Endothelial cell of umbilical vein (primary cell): ENCODE data around the gene C1orf185. TPM values are rescaled to one million over a fixed set of nuclear protein-coding genes. Genes with fewer than 3 reads are reported as not detected.

Source experiments
- BruUV-seq: library from RNA; stranded (reverse); fragments of 400-500 nt; replicated peaks from 2 replicates; lab custom pipeline; 2021; lab: Mats Ljungman, UMichigan
- CTCF ChIA-PET: fragments of 300-600, 350-600 bp; sonication (Branson Sonifier 250); formaldehyde crosslinking; loops from one replicate; lab custom pipeline; 2021; ENCODE audit warnings: antibody characterized with exemption, inconsistent platforms; lab: Charles Lee
- POLR2A ChIA-PET: fragments of 300-600, 350-600 bp; sonication (Branson Sonifier 250); formaldehyde crosslinking; loops from one replicate; lab custom pipeline; 2021; ENCODE audit warnings: antibody characterized with exemption, inconsistent platforms; lab: Charles Lee
- DNase-seq: peaks from one replicate; pipeline ENCODE4 v3.0.0-alpha.2; 2011; ENCODE audit warnings: low read depth, low spot score
- FAIRE-seq: peaks from 2 replicates; lab custom pipeline; 2011; peaks lifted over from hg19 to GRCh38; lab: Jason Lieb, UNC
- H2AFZ ChIP-seq: 2 replicates; pipeline ENCODE4 v1.6.0; 2012; ENCODE audit warnings: low read depth, low read length, control low read depth, inconsistent platforms
- H3K27ac ChIP-seq: 2 replicates; pipeline ENCODE4 v1.5.1; 2011; ENCODE audit warnings: low read depth, mild to moderate bottlenecking, control low read depth, low read length, moderate library complexity; ENCODE audit not compliant: insufficient read depth
- H3K27me3 ChIP-seq, 2 experiments: 2 replicates each; pipeline versions ENCODE4 v1.6.0 to v1.6.1; 2011; ENCODE audit warnings: low read length in 2 of 2, mixed read lengths in 1 of 2; ENCODE audit not compliant: control insufficient read depth in 2 of 2, insufficient read depth in 2 of 2
- H3K36me3 ChIP-seq, 2 experiments: 2 replicates in 1 of 2; 3 replicates in 1 of 2; pipeline ENCODE4 v1.5.1; 2011; ENCODE audit warnings: low read length in 2 of 2, mild to moderate bottlenecking in 1 of 2, moderate library complexity in 1 of 2; ENCODE audit not compliant: control insufficient read depth in 2 of 2, insufficient read depth in 2 of 2; ENCODE audit errors: extremely low read depth in 1 of 2
- H3K4me1 ChIP-seq: 3 replicates; pipeline ENCODE4 v1.5.1; 2011; ENCODE audit warnings: mild to moderate bottlenecking, low read length; ENCODE audit not compliant: control insufficient read depth, insufficient read depth; ENCODE audit errors: extremely low read depth
- H3K4me2 ChIP-seq: 2 replicates; pipeline ENCODE4 v1.6.1; 2011; ENCODE audit warnings: low read length, control low read depth, mixed read lengths; ENCODE audit not compliant: insufficient read depth
- H3K4me3 ChIP-seq, 3 experiments: fragments of 200-600 bp in 1 of 3; sonication (generic), shearing (Covaris generic) in 1 of 3; replicated peaks in 1 of 3; 2 replicates each; pipeline ENCODE4 v1.5.1; 2011 to 2016; ENCODE audit warnings: control low read depth in 3 of 3, low read length in 3 of 3, mild to moderate bottlenecking in 2 of 3, inconsistent platforms in 1 of 3, low read depth in 1 of 3, moderate library complexity in 1 of 3; ENCODE audit not compliant: insufficient read depth in 1 of 3
- H3K79me2 ChIP-seq: 2 replicates; pipeline ENCODE4 v1.6.0; 2012; ENCODE audit warnings: low read length, inconsistent platforms; ENCODE audit not compliant: control insufficient read depth, insufficient read depth
- H3K9ac ChIP-seq: replicated peaks from 2 replicates; pipeline ENCODE3; 2011; ENCODE audit warnings: low read length, control low read depth; ENCODE audit not compliant: insufficient read depth; ENCODE audit errors: extremely low read depth
- H3K9me1 ChIP-seq: replicated peaks from 3 replicates; pipeline ENCODE4 v1.6.0; 2011; ENCODE audit warnings: mild to moderate bottlenecking, low read length; ENCODE audit not compliant: control insufficient read depth, insufficient read depth; ENCODE audit errors: extremely low read depth
- H3K9me3 ChIP-seq: replicated peaks from 2 replicates; pipeline ENCODE4 v1.5.1; 2012; ENCODE audit warnings: low read length, inconsistent platforms; ENCODE audit not compliant: control insufficient read depth, insufficient read depth
- H4K20me1 ChIP-seq: replicated peaks from 2 replicates; pipeline ENCODE3; 2011; ENCODE audit warnings: mild to moderate bottlenecking, low read length; ENCODE audit not compliant: control insufficient read depth, insufficient read depth; ENCODE audit errors: extremely low read depth
- EZH2 ChIP-seq: IDR thresholded peaks from 2 replicates; pipeline ENCODE4 v1.6.1; 2012; ENCODE audit warnings: borderline replicate concordance, low read depth, mild to moderate bottlenecking, moderate library complexity, low read length, inconsistent platforms; ENCODE audit not compliant: severe bottlenecking
- FOS ChIP-seq: IDR thresholded peaks from 2 replicates; pipeline ENCODE4 v1.6.1; 2011; ENCODE audit warnings: mild to moderate bottlenecking, low read length, moderate library complexity, borderline replicate concordance; ENCODE audit not compliant: insufficient read depth
- GATA2 ChIP-seq: IDR thresholded peaks from 2 replicates; pipeline ENCODE4 v1.7.0; 2011; ENCODE audit warnings: low read depth, mild to moderate bottlenecking, moderate library complexity, mixed read lengths, low read length; ENCODE audit not compliant: insufficient read length, insufficient read depth
- JUN ChIP-seq: IDR thresholded peaks from 2 replicates; pipeline ENCODE4 v1.6.1; 2011; ENCODE audit warnings: borderline replicate concordance, low read depth; ENCODE audit not compliant: insufficient read length, insufficient read depth
- MYC ChIP-seq: IDR thresholded peaks from one replicate; pipeline ENCODE4 v1.6.1; 2011; ENCODE audit warnings: mild to moderate bottlenecking, low read depth, low read length
- POLR2A ChIP-seq: IDR thresholded peaks from 2 replicates; pipeline ENCODE4 v1.6.1; 2012; ENCODE audit warnings: low read depth, mild to moderate bottlenecking, control low read depth, low read length
- POLR2AphosphoS5 ChIP-seq: IDR thresholded peaks from 2 replicates; pipeline ENCODE4 v1.6.1; 2012; ENCODE audit warnings: low read depth, mild to moderate bottlenecking, control low read depth, low read length, moderate library complexity; ENCODE audit not compliant: insufficient read depth
- dilution Hi-C: fragments of 300-500 bp; cut with MboI; formaldehyde crosslinking; loops from one replicate; pipeline ENCODE4 v1.15.0; 2019; ENCODE audit warnings: low sequenced_read_pairs; ENCODE audit not compliant: extremely low pct_ligation_motif_present
- intact Hi-C: fragments of 100-400 bp; cut with micrococcal nuclease; formaldehyde crosslinking; loops from one replicate; pipeline ENCODE4 v1.10.0; 2022
- polyA plus RNA-seq, 4 experiments: library from polyadenylated mRNA; depleted of rRNA in 3 of 4; stranded (reverse) in 3 of 4; unstranded in 1 of 4; fragments of >200 nt; gene quantifications; 2 replicates each; pipeline versions ENCODE4 v1.2.1 to v1.2.3, GENCODE V29; 2011 to 2012; ENCODE audit warnings: missing spikeins in 1 of 4
- total RNA-seq: library from RNA; stranded (reverse); gene quantifications from 2 replicates; pipeline ENCODE4 v1.2.3, GENCODE V29; 2021
- TF ChIP-seq, protein P1 (sequence below), 2 donors: IDR thresholded peaks; 1 replicate in 1 of 2; 2 replicates in 1 of 2; pipeline ENCODE4 v1.5.1; 2011; ENCODE audit warnings: low read length in 2 of 2, mild to moderate bottlenecking in 2 of 2, moderate library complexity in 2 of 2, control low read depth in 1 of 2, inconsistent platforms in 1 of 2, low read depth in 1 of 2; ENCODE audit not compliant: insufficient read depth in 1 of 2; ENCODE audit errors: extremely low read depth in 1 of 2
- TF ChIP-seq, protein P2 (sequence below): IDR thresholded peaks from 2 replicates; pipeline ENCODE4 v1.6.1; 2011; ENCODE audit not compliant: insufficient read depth, insufficient read length

Gene C1orf185
- total and polyA plus RNA-seq, 2 donors (not counting 3 experiments of a cell fraction or from before 2014, with no cell fraction given): not detected

DNA sequence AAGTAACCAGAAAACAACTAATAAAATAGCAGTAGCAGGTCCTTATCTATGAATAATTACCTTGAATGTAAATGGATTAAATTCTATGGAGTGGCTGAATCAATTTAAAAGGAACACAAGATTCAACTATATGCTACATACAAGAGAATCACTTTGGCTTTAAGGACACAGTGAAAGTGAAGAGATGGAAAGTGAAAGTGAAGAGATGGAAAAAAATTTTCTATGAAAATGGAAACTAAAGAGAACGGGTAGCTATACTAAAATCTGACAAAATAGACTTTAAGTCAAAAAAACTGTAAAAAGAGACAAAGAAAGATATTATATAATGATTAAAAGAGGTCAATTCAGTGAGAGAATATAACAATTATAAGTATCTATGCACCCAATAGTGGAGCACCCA lies 54.7 kb downstream of the C1orf185 start:
- Histone ChIP-seq H4K20me1 (no peaks in the 10 kb centered on the region), H3K36me3 (no peaks in the 10 kb centered on the region), H3K9me1 (no peaks in the 10 kb centered on the region), H3K9ac (no peak overlapping the region), H3K9me3 (no peaks in the 10 kb centered on the region), H2AFZ (no peak overlapping the region), H3K4me1 (no peaks in the 10 kb centered on the region), H3K4me2 (no peak overlapping the region), H3K4me3 (no peak overlapping the region), H3K79me2 (no peaks in the 10 kb centered on the region), H3K27me3 (peaks cover 0 to 5% of the 10 kb centered on the region in 2 experiments), H3K27ac (no peak overlapping the region)
- BruUV-seq: no TSS peak
- no peak for TF ChIP-seq POLR2AphosphoS5
- TF ChIP-seq JUN: no peak
- TF ChIP-seq EZH2: no peak
- TF ChIP-seq POLR2A: no peak
- ChIA-PET POLR2A (no interaction called here), CTCF (interaction anchor here (1.0 kb wide), 1 partner anchor 383 kb away, joined by 3 read pairs; no protein-coding TSS in a partner anchor)
- no peak for FAIRE-seq
- no peak for DNase-seq
- dilution Hi-C loops (no loop called here), intact Hi-C loops (no loop called here)

DNA sequence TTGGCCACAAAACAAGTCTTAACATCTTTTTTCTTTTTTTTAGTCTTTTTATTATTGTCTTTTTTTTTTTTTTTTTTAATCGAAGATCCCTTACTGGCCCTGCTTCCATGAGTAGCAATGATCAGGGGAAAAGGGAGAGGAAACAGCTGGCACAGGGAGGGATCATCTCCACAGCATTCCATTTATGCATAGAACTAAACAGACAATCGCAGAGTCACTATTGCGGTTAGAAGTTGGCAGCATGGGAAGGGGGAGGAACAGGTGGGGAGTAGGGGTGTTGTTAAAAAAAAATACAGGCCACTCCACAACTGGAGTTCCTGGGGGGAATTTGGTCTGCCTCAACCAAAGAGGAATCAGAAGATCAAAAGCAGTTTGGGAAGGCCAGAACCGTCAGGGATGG lies 55.4 kb downstream of the C1orf185 start:
- FAIRE-seq (no peak), DNase-seq (no peak)
- no peaks in the 10 kb centered on the region for H3K79me2 ChIP-seq
- intact Hi-C loops: no loop called here
- H3K4me1 ChIP-seq: no peaks in the 10 kb centered on the region
- no peak overlapping the region for H3K9ac ChIP-seq
- no peaks in the 10 kb centered on the region for H4K20me1 ChIP-seq
- peaks cover 0 to 5% of the 10 kb centered on the region in 2 experiments for H3K27me3 ChIP-seq
- no peak overlapping the region for H3K27ac ChIP-seq
- ChIA-PET CTCF (interaction anchor here (1.0 kb wide), 1 partner anchor 384 kb away, joined by 3 read pairs; no protein-coding TSS in a partner anchor), POLR2A (no interaction called here)
- no peaks in the 10 kb centered on the region for H3K9me3 ChIP-seq
- no peak overlapping the region for H2AFZ ChIP-seq
- BruUV-seq: no TSS peak
- no peak overlapping the region for H3K4me3 ChIP-seq
- no peak for TF ChIP-seq POLR2A
- no peak for TF ChIP-seq POLR2AphosphoS5
- TF ChIP-seq MYC: no peak
- TF ChIP-seq, protein P1, sequence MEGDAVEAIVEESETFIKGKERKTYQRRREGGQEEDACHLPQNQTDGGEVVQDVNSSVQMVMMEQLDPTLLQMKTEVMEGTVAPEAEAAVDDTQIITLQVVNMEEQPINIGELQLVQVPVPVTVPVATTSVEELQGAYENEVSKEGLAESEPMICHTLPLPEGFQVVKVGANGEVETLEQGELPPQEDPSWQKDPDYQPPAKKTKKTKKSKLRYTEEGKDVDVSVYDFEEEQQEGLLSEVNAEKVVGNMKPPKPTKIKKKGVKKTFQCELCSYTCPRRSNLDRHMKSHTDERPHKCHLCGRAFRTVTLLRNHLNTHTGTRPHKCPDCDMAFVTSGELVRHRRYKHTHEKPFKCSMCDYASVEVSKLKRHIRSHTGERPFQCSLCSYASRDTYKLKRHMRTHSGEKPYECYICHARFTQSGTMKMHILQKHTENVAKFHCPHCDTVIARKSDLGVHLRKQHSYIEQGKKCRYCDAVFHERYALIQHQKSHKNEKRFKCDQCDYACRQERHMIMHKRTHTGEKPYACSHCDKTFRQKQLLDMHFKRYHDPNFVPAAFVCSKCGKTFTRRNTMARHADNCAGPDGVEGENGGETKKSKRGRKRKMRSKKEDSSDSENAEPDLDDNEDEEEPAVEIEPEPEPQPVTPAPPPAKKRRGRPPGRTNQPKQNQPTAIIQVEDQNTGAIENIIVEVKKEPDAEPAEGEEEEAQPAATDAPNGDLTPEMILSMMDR (IDR thresholded peaks at IDR 0.05; ENCODE audit: extremely low read depth in 1 of 2, insufficient read depth in 1 of 2, low read depth in 1 of 2, low read length in 2 of 2): no peak
- no peak for TF ChIP-seq FOS
- no peak for TF ChIP-seq GATA2
- TF ChIP-seq, protein P2, sequence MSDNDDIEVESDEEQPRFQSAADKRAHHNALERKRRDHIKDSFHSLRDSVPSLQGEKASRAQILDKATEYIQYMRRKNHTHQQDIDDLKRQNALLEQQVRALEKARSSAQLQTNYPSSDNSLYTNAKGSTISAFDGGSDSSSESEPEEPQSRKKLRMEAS: no peak
- no peak for TF ChIP-seq EZH2
- TF ChIP-seq JUN: no peak
- H3K9me1 ChIP-seq: no peaks in the 10 kb centered on the region
- H3K36me3 ChIP-seq: no peaks in the 10 kb centered on the region
- dilution Hi-C loops: no loop called here
- H3K4me2 ChIP-seq: no peak overlapping the region
